ENCODE data around the gene ADK.
"Not testable (repeated sequence)": the region's sequence is repeated elsewhere in the genome, so short reads cannot be mapped to it uniquely, and the experiment has no call there.

The ADK gene

GRCh38 chr10:74150990-74151878 lies at the start of gene ADK:
Gene ADK (plus strand): TSS chr10:74151221. CDS start chr10:74151279, 58 bp downstream.
- DNase-seq: peak; percentile 100

- DNase-seq: no peak
Measured at GRCh38 chr10:74103560-74104258, 47.3 kb upstream of the ADK start.

- no peak for DNase-seq
Measured at GRCh38 chr10:74104480-74104879, 46.5 kb upstream of the ADK start.

- DNase-seq: no peak
Measured at GRCh38 chr10:74104996-74105395, 46.0 kb upstream of the ADK start.

- no peak for DNase-seq
Measured at GRCh38 chr10:74107391-74107790, 43.6 kb upstream of the ADK start.

- no peak for DNase-seq
Measured at GRCh38 chr10:74109452-74109851, 41.6 kb upstream of the ADK start.

- no peak for DNase-seq
Measured at GRCh38 chr10:74110120-74110519, 40.9 kb upstream of the ADK start.

GRCh38 chr10:74111799-74112198 lies 39.2 kb upstream of the ADK start:
- no peak for DNase-seq

GRCh38 chr10:74113546-74113945 lies 37.5 kb upstream of the ADK start:
- DNase-seq: no peak

- no peak for DNase-seq
Measured at GRCh38 chr10:74114041-74114448, 37.0 kb upstream of the ADK start.

- DNase-seq: no peak
Measured at GRCh38 chr10:74117738-74118137, 33.3 kb upstream of the ADK start.

- DNase-seq: no peak
Measured at GRCh38 chr10:74118804-74119203, 32.2 kb upstream of the ADK start.

- DNase-seq: no peak
Measured at GRCh38 chr10:74120911-74121310, 30.1 kb upstream of the ADK start.

GRCh38 chr10:74121368-74121767 lies 29.7 kb upstream of the ADK start:
- no peak for DNase-seq

GRCh38 chr10:74122060-74122459 lies 29.0 kb upstream of the ADK start:
- no peak for DNase-seq

- no peak for DNase-seq
Measured at GRCh38 chr10:74123081-74123480, 27.9 kb upstream of the ADK start.

- DNase-seq: no peak
Measured at GRCh38 chr10:74133923-74134820, 16.8 kb upstream of the ADK start.

- no peak for DNase-seq
Measured at GRCh38 chr10:74135452-74135851, 15.6 kb upstream of the ADK start.

- no peak for DNase-seq
Measured at GRCh38 chr10:74137992-74138391, 13.0 kb upstream of the ADK start.

GRCh38 chr10:74138596-74138995 lies 12.4 kb upstream of the ADK start:
- DNase-seq: not testable (repeated sequence)

- DNase-seq: no peak
Measured at GRCh38 chr10:74139981-74140380, 11.0 kb upstream of the ADK start.

- DNase-seq: no peak
Measured at GRCh38 chr10:74140553-74140952, 10.5 kb upstream of the ADK start.

- no peak for DNase-seq
Measured at GRCh38 chr10:74145133-74145532, 5.9 kb upstream of the ADK start.

All from activated naive CD4-positive, alpha-beta T cell treated with Interleukin-2 at 50 U/mL for 16 hours (primary cell).